ENCODE measurements around the gene DDR2. TPM values are rescaled to one million over a fixed set of nuclear protein-coding genes. Genes with fewer than 3 reads are reported as not detected.

The DDR2 gene
- total RNA-seq, 2 experiments from 2014 or later, result 0.22 to 0.42 TPM

- no peak for TF ChIP-seq CTCF (IDR thresholded peaks at IDR 0.05)
- no peak overlapping the region for H3K4me3 Mint-ChIP-seq
- ChIA-PET CTCF (no interaction called here), POLR2A (no interaction called here)
- Histone ChIP-seq H3K27ac (ENCODE audit: low read depth in 1 of 2, low read length in 2 of 2) (no peak overlapping the region), H3K4me1 (ENCODE audit: insufficient read depth, low read length) (no peaks in the 10 kb centered on the region), H3K36me3 (ENCODE audit: insufficient read depth, low read length) (no peaks in the 10 kb centered on the region), H3K9me3 (ENCODE audit: control insufficient read depth in 1 of 2, insufficient read depth in 1 of 2, low read length in 2 of 2) (no peaks in the 10 kb centered on the region), H3K4me3 (ENCODE audit: low read length) (no peak overlapping the region), H3K27me3 (ENCODE audit: control insufficient read depth in 1 of 2, insufficient read depth in 2 of 2, low read length in 2 of 2) (no peaks in the 10 kb centered on the region)
- H3K36me3 Mint-ChIP-seq (ENCODE audit: low read depth), result no peaks in the 10 kb centered on the region
- no peaks in the 10 kb centered on the region for H3K27me3 Mint-ChIP-seq
- no peaks in the 10 kb centered on the region for H3K9me3 Mint-ChIP-seq
- no peak for ATAC-seq (ENCODE audit: poor library complexity)
- H3K4me1 Mint-ChIP-seq (ENCODE audit: low read depth), result no peaks in the 10 kb centered on the region
- no peak for DNase-seq
- H3K27ac Mint-ChIP-seq, result no peak overlapping the region
- intact Hi-C loops (cut with DNase I, micrococcal nuclease), result no loop called here
These were observed 121.8 kb downstream of the DDR2 start for GRCh38 chr1:162753998-162754585.

- POLR2A ChIA-PET, result no interaction called here
- no peak for TF ChIP-seq CTCF (IDR thresholded peaks at IDR 0.05)
- no peaks in the 10 kb centered on the region for H3K36me3 Mint-ChIP-seq (ENCODE audit: low read depth)
- no peak for DNase-seq
- no peak overlapping the region for H3K4me3 Mint-ChIP-seq
- no peaks in the 10 kb centered on the region for H3K9me3 Mint-ChIP-seq
- CTCF ChIA-PET, result no interaction called here
- H3K4me1 Mint-ChIP-seq (ENCODE audit: low read depth), result no peaks in the 10 kb centered on the region
- ATAC-seq (ENCODE audit: poor library complexity), result no peak
- no peaks in the 10 kb centered on the region for H3K4me1 ChIP-seq (ENCODE audit: insufficient read depth, low read length)
- H3K4me3 ChIP-seq (ENCODE audit: low read length), result no peak overlapping the region
- no peaks in the 10 kb centered on the region for H3K9me3 ChIP-seq (ENCODE audit: control insufficient read depth in 1 of 2, insufficient read depth in 1 of 2, low read length in 2 of 2)
- H3K27me3 ChIP-seq (ENCODE audit: control insufficient read depth in 1 of 2, insufficient read depth in 2 of 2, low read length in 2 of 2), result no peaks in the 10 kb centered on the region
- no peak overlapping the region for H3K27ac Mint-ChIP-seq
- intact Hi-C loops (cut with DNase I, micrococcal nuclease), result no loop called here
- no peaks in the 10 kb centered on the region for H3K36me3 ChIP-seq (ENCODE audit: insufficient read depth, low read length)
- no peak overlapping the region for H3K27ac ChIP-seq (ENCODE audit: low read depth in 1 of 2, low read length in 2 of 2)
- no peaks in the 10 kb centered on the region for H3K27me3 Mint-ChIP-seq
These were observed 123.0 kb downstream of the DDR2 start for GRCh38 chr1:162755306-162755705.

- H3K9me3 Mint-ChIP-seq, result no peaks in the 10 kb centered on the region
- H3K4me1 ChIP-seq (ENCODE audit: insufficient read depth, low read length), result no peaks in the 10 kb centered on the region
- no peaks in the 10 kb centered on the region for H3K27me3 Mint-ChIP-seq
- H3K9me3 ChIP-seq (ENCODE audit: control insufficient read depth in 1 of 2, insufficient read depth in 1 of 2, low read length in 2 of 2), result no peaks in the 10 kb centered on the region
- H3K27ac Mint-ChIP-seq, result no peak overlapping the region
- CTCF ChIA-PET, result no interaction called here
- no peak overlapping the region for H3K4me3 Mint-ChIP-seq
- H3K36me3 Mint-ChIP-seq (ENCODE audit: low read depth), result no peaks in the 10 kb centered on the region
- H3K4me3 ChIP-seq (ENCODE audit: low read length), result no peak overlapping the region
- H3K27me3 ChIP-seq (ENCODE audit: control insufficient read depth in 1 of 2, insufficient read depth in 2 of 2, low read length in 2 of 2), result no peaks in the 10 kb centered on the region
- no peak for ATAC-seq (ENCODE audit: poor library complexity)
- POLR2A ChIA-PET, result no interaction called here
- no peak overlapping the region for H3K27ac ChIP-seq (ENCODE audit: low read depth in 1 of 2, low read length in 2 of 2)
- intact Hi-C loops (cut with DNase I, micrococcal nuclease), result no loop called here
- no peaks in the 10 kb centered on the region for H3K36me3 ChIP-seq (ENCODE audit: insufficient read depth, low read length)
- no peak for DNase-seq
- no peak for TF ChIP-seq CTCF (IDR thresholded peaks at IDR 0.05)
- no peaks in the 10 kb centered on the region for H3K4me1 Mint-ChIP-seq (ENCODE audit: low read depth)
These were observed 124.3 kb downstream of the DDR2 start for GRCh38 chr1:162756523-162756922.

Data from CD4-positive, alpha-beta T cell (primary cell).